Astrocyte (in vitro differentiated cells and primary cell): ENCODE results near the gene EIF3L. TPM values are rescaled to one million over a fixed set of nuclear protein-coding genes. Genes with fewer than 3 reads are reported as not detected.

Experiments
- DNase-seq: peaks from one replicate; pipeline ENCODE4 v3.0.0-alpha.2; 2010; ENCODE audit warnings: low read depth
- FAIRE-seq: peaks from 2 replicates; lab custom pipeline; 2011; peaks lifted over from hg19 to GRCh38; lab: Jason Lieb, UNC
- H2AFZ ChIP-seq: 2 replicates; pipeline ENCODE4 v1.6.0; 2012; ENCODE audit warnings: low read depth, low read length, inconsistent platforms
- H3K27ac ChIP-seq: 2 replicates; pipeline ENCODE4 v1.5.1; 2011; ENCODE audit warnings: low read depth, low read length, inconsistent platforms
- H3K27me3 ChIP-seq: 2 replicates; pipeline ENCODE4 v1.6.0; 2011; ENCODE audit warnings: low read length, inconsistent platforms; ENCODE audit not compliant: insufficient read depth
- H3K36me3 ChIP-seq: 2 replicates; pipeline ENCODE4 v1.5.1; 2011; ENCODE audit warnings: low read length, inconsistent platforms; ENCODE audit not compliant: insufficient read depth
- H3K4me1 ChIP-seq: 2 replicates; pipeline ENCODE4 v1.5.1; 2011; ENCODE audit warnings: low read length, inconsistent platforms; ENCODE audit not compliant: insufficient read depth
- H3K4me2 ChIP-seq: 2 replicates; pipeline ENCODE4 v1.6.0; 2012; ENCODE audit warnings: low read length, inconsistent platforms
- H3K4me3 ChIP-seq: 2 replicates; pipeline ENCODE4 v1.5.1; 2011; ENCODE audit warnings: low read depth, mild to moderate bottlenecking, low read length, inconsistent platforms; ENCODE audit not compliant: insufficient read depth
- H3K79me2 ChIP-seq: 2 replicates; pipeline ENCODE4 v1.6.0; 2012; ENCODE audit warnings: mild to moderate bottlenecking, low read length, inconsistent platforms; ENCODE audit not compliant: insufficient read depth
- H3K9ac ChIP-seq: 2 replicates; pipeline ENCODE4 v1.6.0; 2012; ENCODE audit warnings: mild to moderate bottlenecking, low read length, inconsistent platforms
- H3K9me3 ChIP-seq: 2 replicates; pipeline ENCODE4 v1.5.1; 2012; ENCODE audit warnings: low read depth, mild to moderate bottlenecking, low read length, inconsistent platforms; ENCODE audit not compliant: insufficient read depth
- H4K20me1 ChIP-seq: 2 replicates; pipeline ENCODE4 v1.6.0; 2012; ENCODE audit warnings: low read length, inconsistent platforms; ENCODE audit not compliant: insufficient read depth
- H3K27ac Mint-ChIP-seq: one replicate; pipeline ENCODE4 v1.8.0; 2021; ENCODE audit warnings: mild to moderate bottlenecking, mixed read lengths; ENCODE audit not compliant: unreplicated experiment
- H3K27me3 Mint-ChIP-seq: one replicate; pipeline ENCODE4 v1.8.0; 2021; ENCODE audit warnings: low read depth, mixed read lengths; ENCODE audit not compliant: unreplicated experiment
- H3K36me3 Mint-ChIP-seq: one replicate; pipeline ENCODE4 v1.8.0; 2021; ENCODE audit warnings: low read depth, mixed read lengths; ENCODE audit not compliant: unreplicated experiment
- H3K4me1 Mint-ChIP-seq: one replicate; pipeline ENCODE4 v1.8.0; 2021; ENCODE audit warnings: low read depth, mixed read lengths; ENCODE audit not compliant: unreplicated experiment
- H3K4me3 Mint-ChIP-seq: one replicate; pipeline ENCODE4 v1.8.0; 2021; ENCODE audit warnings: mild to moderate bottlenecking, moderate library complexity, mixed read lengths; ENCODE audit not compliant: unreplicated experiment
- H3K9me3 Mint-ChIP-seq: one replicate; pipeline ENCODE4 v1.8.0; 2021; ENCODE audit warnings: mild to moderate bottlenecking, mixed read lengths; ENCODE audit not compliant: unreplicated experiment
- EZH2 ChIP-seq: IDR thresholded peaks from 2 replicates; pipeline ENCODE4 v1.6.1; 2012; ENCODE audit warnings: mild to moderate bottlenecking, low read length, inconsistent platforms; ENCODE audit not compliant: insufficient read depth
- total RNA-seq: library from RNA; stranded (reverse); gene quantifications from 2 replicates; pipeline ENCODE4 v1.2.1, GENCODE V29; 2021
- TF ChIP-seq, protein P1 (sequence below): IDR thresholded peaks from 2 replicates; pipeline ENCODE4 v1.5.1; 2011; ENCODE audit warnings: low read depth, mild to moderate bottlenecking, inconsistent platforms, low read length, moderate library complexity; ENCODE audit not compliant: insufficient read depth

Gene EIF3L
- total RNA-seq, 1 donor from 2014 or later, result 323 TPM

DNA sequence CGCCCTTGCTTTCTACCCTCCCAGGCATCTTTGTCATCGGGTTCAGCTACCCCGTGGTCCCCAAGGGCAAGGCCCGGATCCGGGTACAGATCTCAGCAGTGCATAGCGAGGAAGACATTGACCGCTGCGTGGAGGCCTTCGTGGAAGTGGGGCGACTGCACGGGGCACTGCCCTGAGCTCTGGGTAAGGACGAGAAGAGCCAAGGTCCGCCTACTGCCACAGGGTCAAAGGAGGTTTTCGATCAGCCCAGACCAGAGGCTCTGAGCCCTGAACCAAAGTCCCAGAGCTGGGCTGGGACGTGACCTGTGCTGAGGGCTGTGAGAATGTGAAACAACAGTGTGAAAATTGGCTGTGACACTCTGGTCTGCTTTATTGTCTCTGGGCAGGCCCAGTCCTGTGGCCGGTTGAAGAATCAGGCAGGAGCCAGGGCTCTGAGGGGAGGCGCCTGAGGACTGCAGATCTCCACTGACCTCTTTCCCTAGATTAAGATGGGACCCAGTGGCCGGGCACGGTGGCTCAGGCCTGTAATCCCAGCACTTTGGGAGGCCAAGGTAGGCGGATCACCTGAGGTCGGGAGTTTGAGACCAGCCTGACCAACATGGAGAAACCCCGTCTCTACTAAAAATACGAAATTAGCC lies 32.6 kb upstream of the EIF3L start:
- Mint-ChIP-seq H3K9me3 (no peaks in the 10 kb centered on the region), H3K4me3 (no peak overlapping the region)

GRCh38 chr22:37817705-37818408 lies 31.4 kb upstream of the EIF3L start:
- H3K4me1 Mint-ChIP-seq, result peaks cover 2% of the 10 kb centered on the region
- H3K27ac Mint-ChIP-seq, result peak overlapping the region; percentile 62
- Histone ChIP-seq H3K79me2 (no peaks in the 10 kb centered on the region), H3K4me1 (peaks cover 18% of the 10 kb centered on the region), H4K20me1 (no peaks in the 10 kb centered on the region), H3K27ac (peak overlapping the region; percentile 68), H3K4me3 (peak overlapping the region; percentile 51), H3K36me3 (no peaks in the 10 kb centered on the region), H3K27me3 (peaks cover 10% of the 10 kb centered on the region), H3K4me2 (peak overlapping the region; percentile 85), H2AFZ (peak overlapping the region; percentile 90), H3K9ac (peak overlapping the region; percentile 76), H3K9me3 (no peaks in the 10 kb centered on the region)
- DNase-seq, result peak; percentile 69
- H3K9me3 Mint-ChIP-seq, result no peaks in the 10 kb centered on the region
- H3K4me3 Mint-ChIP-seq, result peak overlapping the region; percentile 20
- FAIRE-seq, result peak; percentile 9
- H3K36me3 Mint-ChIP-seq, result peaks cover 5% of the 10 kb centered on the region
- TF ChIP-seq, protein P1, sequence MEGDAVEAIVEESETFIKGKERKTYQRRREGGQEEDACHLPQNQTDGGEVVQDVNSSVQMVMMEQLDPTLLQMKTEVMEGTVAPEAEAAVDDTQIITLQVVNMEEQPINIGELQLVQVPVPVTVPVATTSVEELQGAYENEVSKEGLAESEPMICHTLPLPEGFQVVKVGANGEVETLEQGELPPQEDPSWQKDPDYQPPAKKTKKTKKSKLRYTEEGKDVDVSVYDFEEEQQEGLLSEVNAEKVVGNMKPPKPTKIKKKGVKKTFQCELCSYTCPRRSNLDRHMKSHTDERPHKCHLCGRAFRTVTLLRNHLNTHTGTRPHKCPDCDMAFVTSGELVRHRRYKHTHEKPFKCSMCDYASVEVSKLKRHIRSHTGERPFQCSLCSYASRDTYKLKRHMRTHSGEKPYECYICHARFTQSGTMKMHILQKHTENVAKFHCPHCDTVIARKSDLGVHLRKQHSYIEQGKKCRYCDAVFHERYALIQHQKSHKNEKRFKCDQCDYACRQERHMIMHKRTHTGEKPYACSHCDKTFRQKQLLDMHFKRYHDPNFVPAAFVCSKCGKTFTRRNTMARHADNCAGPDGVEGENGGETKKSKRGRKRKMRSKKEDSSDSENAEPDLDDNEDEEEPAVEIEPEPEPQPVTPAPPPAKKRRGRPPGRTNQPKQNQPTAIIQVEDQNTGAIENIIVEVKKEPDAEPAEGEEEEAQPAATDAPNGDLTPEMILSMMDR, result peak; percentile 76
- TF ChIP-seq EZH2, result no peak
- peaks cover 24% of the 10 kb centered on the region for H3K27me3 Mint-ChIP-seq

More for the DNA sequence above, 32.6 kb upstream of the EIF3L start:
- TF ChIP-seq, protein P1, result no peak
- TF ChIP-seq EZH2, result no peak
- Histone ChIP-seq H4K20me1 (no peaks in the 10 kb centered on the region), H3K4me1 (peaks cover 18% of the 10 kb centered on the region), H3K36me3 (no peaks in the 10 kb centered on the region), H3K27me3 (peaks cover 7% of the 10 kb centered on the region), H2AFZ (no peak overlapping the region), H3K79me2 (no peaks in the 10 kb centered on the region), H3K4me3 (no peak overlapping the region), H3K27ac (no peak overlapping the region), H3K4me2 (no peak overlapping the region), H3K9me3 (no peaks in the 10 kb centered on the region), H3K9ac (no peak overlapping the region)
- FAIRE-seq, result no peak
- H3K27ac Mint-ChIP-seq, result no peak overlapping the region
- peaks cover 14% of the 10 kb centered on the region for H3K27me3 Mint-ChIP-seq
- peaks cover 9% of the 10 kb centered on the region for H3K36me3 Mint-ChIP-seq
- DNase-seq, result no peak
- peaks cover 2% of the 10 kb centered on the region for H3K4me1 Mint-ChIP-seq
